GM21515 (cell line): ENCODE results near the gene ELOVL5.
"Not testable (repeated sequence)": the region's sequence is repeated elsewhere in the genome, so short reads cannot be mapped to it uniquely, and the experiment has no call there.

Experiments
- ATAC-seq: cut with Tn5 transposase; IDR thresholded peaks from one replicate; pipeline ENCODE4 v1.9.1; 2021; ENCODE audit not compliant: unreplicated experiment

The ELOVL5 gene

DNA sequence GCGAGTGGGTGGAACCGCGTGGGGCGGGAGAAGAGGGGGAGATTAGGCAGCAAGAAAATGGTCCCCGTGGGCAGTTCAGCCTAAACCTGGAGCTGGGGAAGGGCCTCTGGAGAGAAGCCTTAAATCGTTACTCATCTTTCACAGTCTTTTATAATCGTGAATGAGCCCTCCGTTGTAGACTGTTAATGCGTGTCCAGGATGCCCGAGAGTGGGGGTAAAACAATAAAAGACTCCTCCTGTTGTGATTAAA is 11.0 kb upstream of the ELOVL5 start:
- ATAC-seq, result peak; percentile 2

DNA sequence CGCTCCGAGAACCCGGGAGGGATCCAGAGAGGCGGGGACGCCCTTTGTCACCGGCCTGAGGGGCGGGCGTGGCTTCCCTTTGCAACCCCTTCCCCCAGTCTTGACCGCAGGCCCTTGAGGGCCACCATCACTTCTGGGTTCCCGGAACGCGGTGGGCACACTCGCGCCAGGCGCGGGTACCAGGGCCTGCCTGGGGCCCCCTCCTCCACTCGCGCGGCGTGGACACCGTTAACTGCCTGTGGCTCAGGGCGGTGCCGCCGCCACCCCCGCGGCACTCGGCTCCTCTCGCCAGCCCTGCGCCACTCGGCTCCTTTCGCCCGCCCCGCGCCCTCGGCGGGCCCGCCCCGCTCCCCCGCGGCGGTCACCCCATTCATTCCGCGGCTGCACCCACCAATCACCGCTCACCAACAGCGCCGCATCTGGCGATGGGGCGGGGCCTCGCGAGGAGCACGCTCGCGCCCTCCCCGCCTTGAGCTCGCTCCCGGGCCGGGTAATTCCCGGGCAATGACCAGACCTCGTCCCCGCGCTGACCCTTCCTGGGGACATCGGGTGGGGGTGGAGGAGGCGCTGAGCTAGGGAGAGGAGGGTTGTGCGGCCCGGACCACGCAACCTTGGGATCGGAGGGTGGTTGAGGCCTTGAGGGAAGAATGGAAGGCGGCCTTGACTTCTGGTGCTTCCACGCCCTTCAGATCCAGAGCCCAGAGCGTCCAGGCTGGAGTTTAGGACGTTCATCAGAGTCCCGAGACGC is 10.5 kb upstream of the ELOVL5 start:
- peak; percentile 96 for ATAC-seq

DNA sequence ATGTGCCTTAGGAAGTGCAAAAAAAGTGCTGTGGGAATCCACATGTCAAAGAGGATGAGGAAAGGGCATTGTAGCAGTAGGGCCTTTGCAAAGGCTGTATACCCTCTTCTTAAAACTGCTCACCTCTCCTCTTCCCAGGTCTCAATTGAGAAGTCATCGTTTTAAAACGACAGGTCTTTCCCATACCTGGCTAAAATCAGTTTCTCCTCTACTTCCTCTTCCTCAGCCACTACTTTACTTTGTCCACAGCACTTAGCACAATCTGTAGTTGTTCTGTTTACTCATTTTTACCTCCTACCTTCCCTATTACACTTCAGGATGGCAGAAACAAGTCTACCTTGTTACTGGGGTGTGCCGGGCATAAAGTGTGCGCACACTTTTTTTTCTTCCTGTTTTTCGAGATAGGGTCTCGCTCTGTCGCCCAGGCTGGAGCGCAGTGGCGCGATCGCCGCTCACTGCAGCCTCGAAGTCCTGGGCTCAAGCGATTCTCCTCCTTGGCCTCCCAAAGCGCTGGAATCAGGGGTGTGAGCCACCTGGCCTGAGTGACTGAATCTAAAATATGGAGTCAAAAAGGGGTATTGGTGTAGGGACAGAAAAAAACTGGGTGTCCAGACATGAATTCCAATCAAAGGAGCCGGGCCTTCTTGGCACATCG is 9.8 kb upstream of the ELOVL5 start:
- ATAC-seq, result peak; percentile 23

DNA sequence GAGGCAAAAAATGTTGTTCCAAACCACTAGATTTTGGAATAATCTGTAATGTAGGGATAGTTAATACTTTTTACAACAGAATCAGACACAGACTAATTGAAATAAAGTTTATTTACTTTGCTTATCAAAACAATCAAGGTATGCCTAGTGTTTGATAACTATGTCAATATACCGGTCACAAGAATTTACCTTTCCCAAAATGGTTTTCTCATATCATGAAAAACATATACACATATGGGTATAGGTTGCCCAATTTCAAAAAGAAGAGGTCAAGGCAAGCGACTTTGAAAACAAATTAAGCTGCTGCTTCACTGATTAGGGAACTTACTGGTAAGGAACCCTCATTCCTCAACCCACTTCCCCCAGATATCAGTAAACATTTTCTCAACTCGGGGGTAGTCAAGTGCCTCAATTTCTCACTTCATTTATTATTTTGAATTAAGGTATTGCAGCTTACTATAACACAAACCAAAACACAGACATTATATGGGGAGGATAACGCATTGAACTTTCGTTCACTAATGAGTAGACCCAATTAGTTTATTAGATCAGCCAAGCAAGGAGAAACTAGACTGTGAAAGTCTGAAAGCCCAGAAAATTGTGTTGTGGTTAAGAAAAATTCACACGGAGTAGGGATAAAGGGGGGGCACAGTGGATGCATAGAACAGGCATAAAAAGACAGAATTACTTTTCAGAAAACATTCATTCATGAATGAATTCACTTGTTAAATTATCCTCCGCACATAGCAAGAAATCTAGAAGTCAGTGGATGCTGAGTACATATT is 9.0 kb upstream of the ELOVL5 start:
- ATAC-seq, result no peak

DNA sequence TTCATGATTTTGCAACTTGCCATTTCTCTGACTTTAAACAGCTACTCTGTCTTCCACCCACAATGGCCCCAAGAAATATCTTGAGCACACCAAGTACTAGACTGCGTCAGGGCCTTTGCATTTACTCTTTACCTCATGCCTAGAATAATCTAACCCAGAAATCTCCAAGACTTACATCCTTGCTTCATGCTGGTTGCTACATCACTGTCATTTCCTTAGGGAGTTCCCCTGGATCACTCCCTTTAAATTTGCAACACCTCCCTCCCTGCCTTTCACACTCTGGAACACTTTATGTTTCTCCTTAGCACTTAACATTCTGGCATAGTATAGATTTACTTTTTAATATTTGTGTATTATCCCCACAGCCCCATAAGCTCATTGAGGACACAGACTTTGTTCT is 4.9 kb upstream of the ELOVL5 start:
- no peak for ATAC-seq

DNA sequence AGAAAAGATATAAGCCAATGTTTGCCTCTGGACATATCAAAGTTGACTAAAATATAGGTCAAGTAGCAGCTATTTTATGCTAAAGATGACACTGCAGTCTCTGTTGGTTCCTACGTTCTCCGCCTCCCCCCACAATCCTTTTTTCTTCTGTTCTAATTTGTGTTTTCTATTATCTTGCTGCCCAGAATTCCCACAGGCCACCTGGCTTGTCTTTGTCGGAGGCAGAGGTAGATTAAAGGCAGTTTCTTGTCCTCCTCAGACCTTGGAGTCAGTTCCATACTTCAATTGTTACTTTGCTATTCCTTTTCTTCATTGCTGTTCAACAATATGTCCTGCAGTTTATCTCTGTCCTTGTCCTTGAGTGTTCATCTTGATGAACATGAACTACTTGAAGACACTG is 3.6 kb upstream of the ELOVL5 start:
- no peak for ATAC-seq

DNA sequence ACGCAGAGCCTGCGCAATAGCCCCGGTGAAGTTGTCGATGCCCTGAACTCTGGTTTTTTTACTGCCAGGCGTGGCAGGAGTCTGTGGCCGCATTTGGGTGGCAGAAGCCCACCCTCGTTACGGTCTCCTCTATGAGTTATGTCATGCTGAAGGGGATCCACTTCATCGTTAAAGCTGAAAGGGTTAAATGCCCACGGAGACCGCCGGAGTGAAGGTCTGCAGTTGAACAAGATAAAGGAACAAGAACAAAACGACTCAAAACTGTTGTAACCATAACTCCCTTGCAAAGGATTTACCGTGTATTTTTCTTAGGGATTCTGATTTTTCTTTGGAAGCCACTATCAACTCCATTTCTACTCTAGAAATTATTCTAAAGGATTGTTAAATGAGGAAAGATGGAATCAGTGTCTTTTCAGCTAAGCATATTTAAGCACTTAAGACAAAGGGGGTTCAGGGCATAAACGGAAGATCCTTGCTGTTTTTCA is 501 bp upstream of the ELOVL5 start:
- ATAC-seq, result no peak

DNA sequence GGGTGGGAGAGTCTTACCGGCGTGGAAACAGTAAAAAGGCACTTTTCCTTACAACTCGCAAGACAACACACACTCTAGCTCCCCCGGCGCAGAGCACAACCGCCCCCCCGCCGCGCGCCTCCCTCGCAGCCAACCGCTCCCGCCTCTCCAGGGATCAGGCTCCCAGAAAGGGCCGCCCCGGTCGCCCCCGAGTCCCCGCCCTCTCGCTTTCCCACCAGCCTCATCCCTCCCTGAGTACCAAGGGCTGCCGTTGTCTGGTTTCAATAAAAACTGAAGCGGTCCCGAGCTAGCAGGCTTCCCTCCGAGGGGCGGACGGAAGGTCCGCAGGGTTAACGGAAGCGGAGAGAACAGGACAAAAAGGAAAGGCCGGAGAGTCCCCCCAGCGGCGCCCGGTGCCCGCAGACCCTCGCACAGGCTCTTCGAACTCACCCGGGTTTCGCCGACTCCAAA is 804 bp downstream of the ELOVL5 start:
- peak; percentile 16 for ATAC-seq

DNA sequence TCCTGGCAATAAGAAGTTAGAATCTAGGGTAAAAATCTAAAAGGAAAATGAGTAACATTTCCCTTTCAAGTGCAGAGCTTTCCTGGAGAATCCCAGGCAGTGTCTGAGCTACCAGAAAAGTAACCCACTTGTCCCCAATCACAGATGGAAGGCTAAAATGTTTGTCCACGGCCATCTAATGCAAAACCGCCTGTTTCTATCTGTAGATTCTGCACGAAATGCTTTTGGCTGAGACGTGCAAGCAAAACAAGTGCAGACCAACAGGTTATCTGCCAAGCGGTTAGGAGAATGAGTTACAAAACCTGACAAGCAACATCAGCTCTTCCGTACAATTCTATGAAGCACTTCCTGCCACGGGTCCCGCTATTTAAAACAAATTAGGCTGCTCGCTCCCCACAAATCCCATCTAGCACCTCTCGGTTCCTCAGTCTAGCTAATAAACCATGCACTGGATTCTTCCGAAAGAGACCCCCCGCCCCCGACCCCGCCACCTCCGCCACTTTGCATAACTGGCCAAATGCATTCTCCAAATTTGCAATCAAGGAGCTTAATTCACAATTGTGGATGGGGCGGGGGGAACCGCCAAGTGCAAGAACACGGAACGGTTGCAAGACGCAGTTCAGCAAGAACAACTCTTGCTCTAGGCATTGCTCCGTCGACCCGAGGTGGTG is 1.4 kb downstream of the ELOVL5 start:
- ATAC-seq, result peak; percentile 31

DNA sequence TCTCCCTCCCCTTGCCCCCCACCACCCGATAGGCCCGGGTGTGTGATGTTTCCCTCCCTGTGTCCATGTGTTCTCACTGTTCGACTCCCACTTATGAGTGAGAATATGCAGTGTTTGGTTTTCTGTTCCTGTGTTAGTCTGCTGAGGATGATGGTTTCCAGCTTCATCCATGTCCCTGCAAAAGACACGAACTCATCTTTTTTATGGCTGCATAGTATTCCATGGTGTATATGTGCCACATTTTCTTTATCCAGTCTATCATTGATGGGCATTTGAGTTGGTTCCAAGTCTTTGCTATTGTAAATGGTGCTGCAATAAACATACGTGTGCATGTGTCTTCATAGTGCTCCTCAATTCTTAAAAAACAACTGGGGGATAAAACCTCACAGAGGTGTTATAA is 2.7 kb downstream of the ELOVL5 start:
- ATAC-seq, result not testable (repeated sequence)

DNA sequence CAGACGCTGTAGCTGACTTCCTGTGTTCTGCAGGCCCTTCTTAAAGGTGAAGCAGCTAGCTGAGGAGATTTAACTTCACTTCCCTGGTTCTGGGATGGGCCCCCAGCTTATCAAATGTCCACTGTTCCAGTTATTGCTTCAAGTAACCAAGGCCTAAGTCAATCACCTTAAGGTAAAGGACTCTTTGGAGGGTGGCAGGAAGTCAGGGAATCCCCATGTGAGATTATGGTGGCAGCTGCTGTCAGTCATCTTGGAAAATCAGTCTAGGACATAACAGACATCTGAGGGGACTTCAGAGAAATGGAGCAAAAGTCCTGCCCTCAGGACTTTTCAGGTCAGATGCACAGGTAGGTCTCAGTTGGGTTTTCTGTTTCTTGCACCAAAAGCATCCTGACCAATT is 3.8 kb downstream of the ELOVL5 start:
- ATAC-seq, result no peak

DNA sequence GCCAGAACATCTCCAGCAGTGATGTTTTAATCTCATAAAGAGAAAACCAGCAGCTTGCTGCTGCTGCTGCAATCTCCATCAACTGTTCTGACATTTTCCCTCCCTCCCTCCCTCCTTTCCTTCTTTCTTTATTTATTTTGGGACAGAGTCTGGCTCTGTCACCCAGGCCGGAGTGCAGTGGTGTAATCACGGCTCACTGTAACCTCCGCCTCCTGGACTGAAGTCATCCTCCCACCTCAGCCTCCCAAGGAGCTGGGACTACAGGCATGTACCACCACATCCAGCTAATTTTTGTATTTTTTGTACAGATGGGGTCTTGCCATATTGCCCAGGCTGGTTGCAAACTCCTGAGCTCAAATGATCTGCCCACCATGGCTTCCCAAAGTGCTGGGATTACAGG is 5.7 kb downstream of the ELOVL5 start:
- no peak for ATAC-seq

DNA sequence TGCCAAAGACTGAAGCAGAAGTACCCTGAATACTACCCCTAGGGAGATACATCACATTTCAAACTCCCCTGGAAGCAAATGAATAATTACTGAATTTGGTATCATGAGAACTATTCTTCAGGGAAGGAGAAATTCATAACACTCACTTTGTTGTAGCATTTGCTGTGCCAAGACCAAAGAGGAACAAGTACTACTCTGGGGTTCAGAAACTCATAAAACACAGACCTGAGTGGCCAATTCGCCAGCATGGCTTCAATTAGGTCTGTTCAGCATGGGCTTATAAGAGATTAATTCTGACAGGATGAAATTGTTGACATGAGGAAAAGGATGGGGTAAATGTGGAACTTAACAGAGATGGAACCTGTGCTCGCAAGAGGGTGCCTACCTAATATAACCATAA is 6.5 kb downstream of the ELOVL5 start:
- ATAC-seq, result no peak

DNA sequence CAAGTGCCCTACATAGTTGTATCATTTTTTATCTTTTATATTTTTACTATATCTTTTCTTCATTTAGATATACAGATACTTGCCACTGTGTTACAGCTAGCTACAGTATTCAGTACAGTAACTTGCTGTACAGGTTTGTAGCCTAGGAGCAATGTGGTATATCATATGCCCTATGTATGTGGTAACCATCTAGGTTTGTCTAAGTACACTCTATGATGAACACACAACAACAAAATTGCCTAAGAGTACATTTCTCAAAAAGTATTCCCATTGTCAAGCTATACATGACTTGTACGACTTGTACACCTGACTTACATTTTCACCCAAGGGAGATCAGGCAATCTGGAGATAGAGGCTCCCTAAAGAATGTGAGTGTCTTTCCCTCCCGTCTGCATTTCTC is 8.2 kb downstream of the ELOVL5 start:
- ATAC-seq, result no peak

DNA sequence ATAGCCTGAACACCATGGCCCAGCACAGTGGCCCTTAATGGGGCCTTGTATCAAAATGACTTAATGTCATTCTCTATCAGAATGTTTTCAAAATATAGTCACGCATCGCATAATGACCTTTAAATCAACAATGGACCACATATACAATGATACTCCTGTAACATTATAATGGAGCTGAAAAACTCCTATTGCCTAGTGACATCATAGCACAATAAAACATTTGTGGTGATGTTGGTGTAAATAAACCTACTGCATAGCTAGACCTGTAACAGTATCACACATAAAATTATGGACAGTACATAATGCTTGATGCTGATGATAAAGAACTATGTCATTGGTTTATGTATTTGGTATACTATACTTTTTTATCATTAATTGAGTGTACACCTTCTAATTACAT is 9.3 kb downstream of the ELOVL5 start:
- no peak for ATAC-seq

DNA sequence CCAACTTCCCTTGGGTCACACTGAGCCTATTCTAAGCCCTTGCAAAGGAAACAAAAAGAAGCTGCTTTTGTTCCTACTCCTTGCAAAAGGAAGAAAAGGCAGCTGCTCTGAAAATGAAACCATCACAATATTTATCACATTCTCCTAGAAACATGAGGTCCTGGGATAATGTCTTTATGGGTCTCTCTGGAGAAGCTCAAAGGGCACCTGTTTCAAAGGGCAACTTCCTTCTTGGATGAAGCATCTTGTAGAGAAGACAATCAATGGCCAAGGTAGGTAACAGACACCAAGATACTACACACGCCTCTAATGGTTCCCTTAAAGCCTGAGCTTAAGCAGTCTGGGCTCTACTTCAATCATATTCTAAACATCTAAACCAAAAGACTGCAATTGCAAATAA is 10.4 kb downstream of the ELOVL5 start:
- ATAC-seq, result no peak

DNA sequence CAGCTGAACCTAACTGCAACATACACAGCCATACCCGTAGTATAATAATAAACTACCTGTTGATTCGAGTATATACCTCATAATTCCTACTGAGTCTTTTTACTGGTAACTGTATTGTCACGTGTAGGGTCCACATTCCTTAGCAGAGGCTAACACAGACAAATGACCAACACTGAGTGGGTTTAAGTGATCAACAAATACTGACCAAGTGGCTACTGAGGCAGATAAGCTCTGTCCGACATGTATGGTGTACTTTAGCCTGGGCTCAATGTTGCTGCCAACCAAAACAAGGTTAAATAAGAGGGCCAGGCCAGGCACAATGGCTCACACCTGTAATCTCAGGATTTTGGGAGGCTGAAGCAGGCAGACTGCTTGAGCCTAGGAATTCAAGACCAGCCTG is 12.7 kb downstream of the ELOVL5 start:
- ATAC-seq, result no peak

DNA sequence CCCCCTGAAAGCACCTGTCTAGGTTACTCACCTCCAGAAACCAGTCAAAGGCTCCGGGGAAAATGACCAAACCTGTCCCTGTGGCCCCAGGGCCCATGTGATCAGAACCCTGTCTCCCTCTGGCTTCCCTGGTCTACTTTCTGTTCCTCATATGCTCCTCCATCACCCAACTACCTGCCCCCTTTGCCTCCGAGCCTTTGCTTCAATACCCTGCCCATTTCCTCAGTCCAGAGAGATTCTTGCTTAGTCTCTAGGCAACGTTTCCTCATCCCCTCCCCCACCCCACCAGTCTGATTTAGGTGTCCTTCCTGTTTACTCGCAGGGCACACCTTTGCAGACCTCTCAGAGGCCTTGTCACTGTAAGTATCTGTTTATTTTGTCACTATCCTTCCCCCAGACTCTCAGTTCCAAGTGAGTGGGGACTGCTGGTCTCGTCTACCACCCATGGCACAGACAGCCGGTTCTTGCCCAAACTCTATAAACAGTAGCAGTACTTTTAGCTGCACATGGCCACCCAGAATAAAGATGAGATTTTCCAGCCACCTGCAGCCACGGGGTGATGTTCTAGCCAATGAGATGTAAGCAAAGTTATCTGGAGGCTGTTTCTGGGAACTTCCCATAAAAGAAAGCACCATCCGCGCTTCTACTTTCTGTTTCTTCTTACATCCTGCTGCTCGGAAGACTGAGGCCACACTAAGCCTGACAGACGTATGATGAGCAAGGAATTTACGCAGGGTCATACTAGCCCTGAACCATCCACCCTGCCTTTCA is 13.3 kb downstream of the ELOVL5 start:
- ATAC-seq, result peak; percentile 83

DNA sequence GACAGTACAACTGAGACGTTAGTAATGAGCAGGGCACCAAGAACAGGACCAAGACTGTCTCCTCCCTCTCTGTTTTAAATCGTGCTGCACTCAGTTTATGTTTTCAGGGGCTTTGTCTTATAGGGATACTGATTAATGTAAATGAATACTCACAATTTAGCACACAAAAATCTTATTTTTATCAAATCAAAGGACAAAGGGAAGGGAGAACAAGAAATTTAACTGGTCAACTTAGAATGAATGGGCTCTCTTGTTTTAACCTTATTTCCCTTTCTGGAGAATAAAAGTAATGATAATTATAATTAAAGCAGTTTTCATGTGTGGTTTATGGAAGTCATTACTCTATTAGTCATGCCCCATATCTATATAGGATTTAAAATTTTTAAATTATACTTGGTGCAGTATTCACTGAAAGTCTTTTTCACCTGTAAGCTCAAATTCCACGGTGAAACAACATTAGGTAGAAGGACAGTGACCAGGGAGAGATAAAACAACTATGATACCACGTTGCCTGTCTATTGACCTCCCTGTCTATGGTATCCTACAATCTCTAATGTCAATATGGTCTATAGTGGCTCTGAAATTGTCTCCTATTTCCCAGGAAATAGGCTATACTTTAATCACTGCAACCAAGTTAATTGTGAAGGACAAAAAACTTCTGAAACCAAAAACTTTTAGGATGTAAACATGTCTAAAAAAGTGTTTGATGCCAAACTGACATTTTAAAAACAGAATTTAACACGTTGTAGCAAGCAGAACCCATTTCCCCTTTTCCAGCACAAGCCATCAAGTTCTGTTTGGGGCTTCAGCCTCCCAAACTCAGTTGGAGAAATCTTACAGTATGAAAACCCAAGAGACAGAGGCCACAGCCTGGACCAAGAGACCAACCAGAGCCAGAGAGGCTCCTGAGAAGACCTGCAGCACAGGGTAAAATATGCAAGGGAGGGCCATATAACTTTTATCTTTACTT is 15.0 kb downstream of the ELOVL5 start:
- ATAC-seq, result no peak

DNA sequence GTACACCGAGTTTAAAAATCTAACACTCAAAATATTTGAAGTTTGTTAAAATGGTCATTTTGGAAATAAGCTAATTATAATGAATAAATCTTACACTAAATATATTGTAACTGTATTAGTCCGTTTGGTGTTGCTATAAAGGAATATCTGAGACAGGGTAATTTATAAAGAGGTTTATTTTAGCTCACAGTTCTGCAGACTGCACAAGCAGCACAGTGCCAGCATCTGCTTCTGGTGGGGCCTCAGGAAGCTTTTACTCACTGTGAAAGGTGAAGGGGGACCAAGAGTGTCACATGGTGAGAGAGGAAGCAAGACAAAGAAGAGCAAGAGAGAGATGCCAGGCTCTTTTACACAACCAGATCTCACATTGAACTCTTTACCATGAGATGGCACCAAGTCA is 17.1 kb downstream of the ELOVL5 start:
- no peak for ATAC-seq
